Choroid plexus epithelial cell (primary cell): ENCODE measurements around the gene TNRC6B.
"Not testable (repeated sequence)": the region's sequence is repeated elsewhere in the genome, so short reads cannot be mapped to it uniquely, and the experiment has no call there.

Experiments
- DNase-seq: peaks from one replicate; pipeline ENCODE4 v3.0.0-alpha.2; 2010; ENCODE audit warnings: low read depth
- H3K4me3 ChIP-seq: 2 replicates; pipeline ENCODE4 v1.5.1; 2011; ENCODE audit warnings: low read depth, mild to moderate bottlenecking, control low read depth, low read length, moderate library complexity
- CTCF ChIP-seq: conservative IDR thresholded peaks from 2 replicates; pipeline ENCODE4 v1.5.1; 2011; ENCODE audit warnings: low read depth, mild to moderate bottlenecking, control low read depth, inconsistent platforms, low read length, moderate library complexity

Gene TNRC6B

GRCh38 chr22:40310768-40311120 lies 133.0 kb downstream of the TNRC6B start:
- TF ChIP-seq CTCF = no peak
- no peak for DNase-seq
- no peak overlapping the region for H3K4me3 ChIP-seq

GRCh38 chr22:40311646-40312045 lies 133.9 kb downstream of the TNRC6B start:
- not testable (repeated sequence) for DNase-seq, H3K4me3 ChIP-seq

- no peak for TF ChIP-seq CTCF
- no peak overlapping the region for H3K4me3 ChIP-seq
- no peak for DNase-seq
Observed at GRCh38 chr22:40312050-40312449, 134.3 kb downstream of the TNRC6B start.

- DNase-seq = no peak
- no peak for TF ChIP-seq CTCF
- H3K4me3 ChIP-seq = no peak overlapping the region
Observed at GRCh38 chr22:40313007-40313406, 135.3 kb downstream of the TNRC6B start.

- H3K4me3 ChIP-seq = no peak overlapping the region
- no peak for DNase-seq
- no peak for TF ChIP-seq CTCF
Observed at GRCh38 chr22:40314041-40314440, 136.3 kb downstream of the TNRC6B start.

GRCh38 chr22:40320687-40321086 lies 143.0 kb downstream of the TNRC6B start:
- DNase-seq = no peak
- no peak for TF ChIP-seq CTCF
- no peak overlapping the region for H3K4me3 ChIP-seq

GRCh38 chr22:40322021-40322420 lies 144.3 kb downstream of the TNRC6B start:
- peak; percentile 56 for DNase-seq
- no peak overlapping the region for H3K4me3 ChIP-seq
- no peak for TF ChIP-seq CTCF

GRCh38 chr22:40322818-40323447 lies 145.2 kb downstream of the TNRC6B start:
- TF ChIP-seq CTCF = no peak
- no peak overlapping the region for H3K4me3 ChIP-seq
- no peak for DNase-seq
